GM23338 (cell line): ENCODE measurements around the gene CDC26. TPM values are rescaled to one million over a fixed set of nuclear protein-coding genes. Genes with fewer than 3 reads are reported as not detected.

Experiments used
- ATAC-seq: fragments of 200-7000 bp; cut with Tn5 transposase; 3 replicates; pipeline ENCODE4 v1.9.1; 2020
- DNase-seq: peaks from one replicate; pipeline ENCODE4 v3.0.0-alpha.2; 2015; ENCODE audit warnings: low spot score
- H2AFZ ChIP-seq: fragments of 200-600 bp; sonication (generic); 2 replicates; pipeline ENCODE4 v1.8.0; 2016; ENCODE audit warnings: antibody characterized with exemption, mild to moderate bottlenecking, moderate library complexity
- H3F3A ChIP-seq: fragments of 200-600 bp; sonication (generic); replicated peaks from 2 replicates; pipeline ENCODE4 v1.8.0; 2017; ENCODE audit warnings: antibody characterized with exemption, mixed run types, low read depth
- H3K27ac ChIP-seq: fragments of 200-600 bp; sonication (generic); 2 replicates; pipeline ENCODE4 v1.6.1; 2016; ENCODE audit warnings: low read depth
- H3K27me3 ChIP-seq: fragments of 200-600 bp; sonication (generic); 2 replicates; pipeline ENCODE4 v1.8.0; 2016; ENCODE audit warnings: mild to moderate bottlenecking, mixed run types, moderate library complexity; ENCODE audit not compliant: insufficient read depth
- H3K36me3 ChIP-seq: fragments of 200-600 bp; sonication (generic); 2 replicates; pipeline ENCODE4 v1.8.0; 2016; ENCODE audit warnings: mild to moderate bottlenecking; ENCODE audit not compliant: insufficient read depth
- H3K4me1 ChIP-seq: fragments of 200-600 bp; sonication (generic); 2 replicates; pipeline ENCODE4 v1.8.0; 2016; ENCODE audit warnings: mild to moderate bottlenecking, moderate library complexity; ENCODE audit not compliant: insufficient read depth
- H3K4me2 ChIP-seq: fragments of 200-600 bp; sonication (generic); 2 replicates; pipeline ENCODE4 v1.7.1; 2017; ENCODE audit warnings: mixed run types
- H3K4me3 ChIP-seq: fragments of 200-600 bp; sonication (generic); 2 replicates; pipeline ENCODE4 v1.6.1; 2016; ENCODE audit warnings: mixed run types
- H3K79me2 ChIP-seq: fragments of 200-600 bp; sonication (generic); replicated peaks from 2 replicates; pipeline ENCODE4 v1.8.0; 2017; ENCODE audit warnings: mild to moderate bottlenecking; ENCODE audit not compliant: insufficient read depth
- H3K9me2 ChIP-seq: fragments of 200-600 bp; sonication (generic); 2 replicates; pipeline ENCODE4 v1.8.0; 2017; ENCODE audit not compliant: insufficient read depth
- H4K20me1 ChIP-seq: fragments of 200-600 bp; sonication (generic); replicated peaks from 2 replicates; pipeline ENCODE4 v1.8.0; 2017; ENCODE audit warnings: mild to moderate bottlenecking; ENCODE audit not compliant: insufficient read depth
- H3K27ac Mint-ChIP-seq: 2 replicates; pipeline ENCODE4 v1.8.0; 2020; ENCODE audit warnings: inconsistent platforms, mild to moderate bottlenecking, moderate library complexity, mixed read lengths
- H3K27me3 Mint-ChIP-seq: 3 replicates; pipeline ENCODE4 v1.8.0; 2022; ENCODE audit warnings: low read depth, mild to moderate bottlenecking, moderate library complexity, mixed read lengths, inconsistent platforms; ENCODE audit not compliant: insufficient read depth, poor library complexity
- H3K36me3 Mint-ChIP-seq: 3 replicates; pipeline ENCODE4 v1.8.0; 2021; ENCODE audit warnings: low read depth, mild to moderate bottlenecking, inconsistent platforms, moderate library complexity, mixed read lengths
- H3K4me1 Mint-ChIP-seq: 3 replicates; pipeline ENCODE4 v1.8.0; 2020; ENCODE audit warnings: mild to moderate bottlenecking, inconsistent platforms, mixed read lengths
- H3K4me3 Mint-ChIP-seq: 3 replicates; pipeline ENCODE4 v1.8.0; 2021; ENCODE audit warnings: moderate library complexity, mild to moderate bottlenecking, inconsistent platforms, mixed read lengths
- H3K9me3 Mint-ChIP-seq: 3 replicates; pipeline ENCODE4 v1.8.0; 2020; ENCODE audit warnings: moderate library complexity, mild to moderate bottlenecking, inconsistent platforms, mixed read lengths
- CREB1 ChIP-seq: fragments of 250-450 bp; sonication (Bioruptor Pico); IDR thresholded peaks from 2 replicates; pipeline ENCODE4 v1.5.0; 2020; ENCODE audit warnings: low read depth, mild to moderate bottlenecking, moderate library complexity
- EZH2 ChIP-seq: fragments of 200-600 bp; sonication (generic); IDR thresholded peaks from one replicate; pipeline ENCODE4 v1.8.0; 2017; ENCODE audit warnings: antibody characterized with exemption, mild to moderate bottlenecking, low read depth; ENCODE audit not compliant: unreplicated experiment
- EZH2phosphoT487 ChIP-seq: fragments of 200-600 bp; sonication (generic); IDR thresholded peaks from one replicate; pipeline ENCODE4 v1.8.1; 2018; ENCODE audit warnings: antibody characterized with exemption; ENCODE audit not compliant: unreplicated experiment
- JUNB ChIP-seq: IDR thresholded peaks from one replicate; pipeline ENCODE4 v1.6.1; 2016; ENCODE audit warnings: antibody characterized with exemption; ENCODE audit not compliant: unreplicated experiment
- NANOG ChIP-seq: IDR thresholded peaks from 2 replicates; pipeline ENCODE4 v1.6.1; 2016; ENCODE audit warnings: antibody characterized with exemption, borderline replicate concordance
- POLR2AphosphoS5 ChIP-seq: IDR thresholded peaks from 2 replicates; pipeline ENCODE4 v1.6.1; 2016; ENCODE audit warnings: antibody characterized with exemption, low read depth
- STAT1 ChIP-seq: IDR thresholded peaks from one replicate; pipeline ENCODE4 v1.6.1; 2016; ENCODE audit warnings: antibody characterized with exemption; ENCODE audit not compliant: unreplicated experiment
- ZNF114 ChIP-seq: fragments of 250-450 bp; sonication (Bioruptor Pico); IDR thresholded peaks from 2 replicates; pipeline ENCODE4 v1.5.0; 2020; ENCODE audit warnings: mild to moderate bottlenecking, moderate library complexity
- ZNF331 ChIP-seq: fragments of 250-450 bp; sonication (Bioruptor Pico); IDR thresholded peaks from 2 replicates; pipeline ENCODE4 v1.5.0; 2020; ENCODE audit warnings: low read depth, mild to moderate bottlenecking, moderate library complexity
- polyA plus RNA-seq: library from polyadenylated mRNA; unstranded; fragments of >200 nt; fragmentation: Nextera tagmentation; extraction: Ambion mirVana; gene quantifications from 2 replicates; pipeline ENCODE4 v1.2.1, GENCODE V29; 2016
- total RNA-seq: library from RNA; depleted of rRNA; stranded (reverse); fragments of >200 nt; shearing (Covaris generic); gene quantifications from 2 replicates; pipeline ENCODE4 v1.2.3, GENCODE V29; 2014
- TF ChIP-seq, protein P1 (sequence below): IDR thresholded peaks from one replicate; pipeline ENCODE4 v1.6.1; 2018; ENCODE audit warnings: antibody characterized with exemption; ENCODE audit not compliant: unreplicated experiment
- TF ChIP-seq, protein P2 (sequence below), 2 experiments: fragments of 200-600 bp in 1 of 2; sonication (generic) in 1 of 2; conservative IDR thresholded peaks; 2 replicates each; pipeline versions ENCODE4 v1.5.1 to v1.6.1; 2016 to 2017; ENCODE audit warnings: antibody characterized with exemption in 2 of 2, low read depth in 2 of 2, mild to moderate bottlenecking in 2 of 2, moderate library complexity in 1 of 2
- TF ChIP-seq, protein P3 (sequence below): fragments of 250-450 bp; sonication (Bioruptor Pico); IDR thresholded peaks from 2 replicates; pipeline ENCODE4 v1.5.0; 2020; ENCODE audit warnings: mild to moderate bottlenecking, moderate library complexity
- TF ChIP-seq, protein P4 (sequence below): IDR thresholded peaks from 2 replicates; pipeline ENCODE4 v1.6.1; 2016; ENCODE audit warnings: antibody characterized with exemption

The CDC26 gene
- total and polyA plus RNA-seq, 2 experiments from 2014 or later, result 34.9 to 112 TPM

DNA sequence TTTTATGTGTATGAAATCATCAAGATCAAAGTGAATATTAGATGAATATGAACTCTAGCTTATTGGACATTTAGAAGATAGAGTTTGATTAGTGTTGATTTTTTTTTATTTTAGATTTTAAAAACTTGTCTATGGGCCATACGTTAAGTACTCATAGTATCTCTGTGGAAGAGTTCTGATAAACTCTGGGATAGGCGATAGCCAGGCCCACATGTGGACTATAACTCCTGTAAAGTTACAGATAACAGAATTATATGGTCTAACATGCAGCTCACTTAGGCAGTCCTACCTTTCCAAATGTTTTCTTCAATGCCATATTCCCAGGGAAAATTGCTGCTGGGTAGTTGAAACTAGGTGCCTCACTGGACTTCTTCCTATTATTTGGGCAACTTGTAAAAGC, 43.7 kb downstream of the CDC26 start:
- peaks cover 6% of the 10 kb centered on the region for H4K20me1 ChIP-seq
- H3K4me2 ChIP-seq, result no peak overlapping the region
- H3K9me3 Mint-ChIP-seq, result no peaks in the 10 kb centered on the region
- H3K27ac ChIP-seq, result no peak overlapping the region
- no peak overlapping the region for H2AFZ ChIP-seq
- no peak overlapping the region for H3K4me3 ChIP-seq
- peaks cover 2% of the 10 kb centered on the region for H3K27me3 Mint-ChIP-seq
- no peaks in the 10 kb centered on the region for H3K27me3 ChIP-seq
- H3K4me1 Mint-ChIP-seq, result no peaks in the 10 kb centered on the region
- no peaks in the 10 kb centered on the region for H3F3A ChIP-seq
- no peak for DNase-seq
- H3K4me1 ChIP-seq, result no peaks in the 10 kb centered on the region
- peaks cover 9% of the 10 kb centered on the region for H3K79me2 ChIP-seq
- no peaks in the 10 kb centered on the region for H3K36me3 ChIP-seq
- no peak overlapping the region for H3K4me3 Mint-ChIP-seq
- no peak overlapping the region for H3K27ac Mint-ChIP-seq
- no peaks in the 10 kb centered on the region for H3K36me3 Mint-ChIP-seq
- no peak for TF ChIP-seq STAT1
- no peak for TF ChIP-seq ZNF114
- TF ChIP-seq, protein P1, sequence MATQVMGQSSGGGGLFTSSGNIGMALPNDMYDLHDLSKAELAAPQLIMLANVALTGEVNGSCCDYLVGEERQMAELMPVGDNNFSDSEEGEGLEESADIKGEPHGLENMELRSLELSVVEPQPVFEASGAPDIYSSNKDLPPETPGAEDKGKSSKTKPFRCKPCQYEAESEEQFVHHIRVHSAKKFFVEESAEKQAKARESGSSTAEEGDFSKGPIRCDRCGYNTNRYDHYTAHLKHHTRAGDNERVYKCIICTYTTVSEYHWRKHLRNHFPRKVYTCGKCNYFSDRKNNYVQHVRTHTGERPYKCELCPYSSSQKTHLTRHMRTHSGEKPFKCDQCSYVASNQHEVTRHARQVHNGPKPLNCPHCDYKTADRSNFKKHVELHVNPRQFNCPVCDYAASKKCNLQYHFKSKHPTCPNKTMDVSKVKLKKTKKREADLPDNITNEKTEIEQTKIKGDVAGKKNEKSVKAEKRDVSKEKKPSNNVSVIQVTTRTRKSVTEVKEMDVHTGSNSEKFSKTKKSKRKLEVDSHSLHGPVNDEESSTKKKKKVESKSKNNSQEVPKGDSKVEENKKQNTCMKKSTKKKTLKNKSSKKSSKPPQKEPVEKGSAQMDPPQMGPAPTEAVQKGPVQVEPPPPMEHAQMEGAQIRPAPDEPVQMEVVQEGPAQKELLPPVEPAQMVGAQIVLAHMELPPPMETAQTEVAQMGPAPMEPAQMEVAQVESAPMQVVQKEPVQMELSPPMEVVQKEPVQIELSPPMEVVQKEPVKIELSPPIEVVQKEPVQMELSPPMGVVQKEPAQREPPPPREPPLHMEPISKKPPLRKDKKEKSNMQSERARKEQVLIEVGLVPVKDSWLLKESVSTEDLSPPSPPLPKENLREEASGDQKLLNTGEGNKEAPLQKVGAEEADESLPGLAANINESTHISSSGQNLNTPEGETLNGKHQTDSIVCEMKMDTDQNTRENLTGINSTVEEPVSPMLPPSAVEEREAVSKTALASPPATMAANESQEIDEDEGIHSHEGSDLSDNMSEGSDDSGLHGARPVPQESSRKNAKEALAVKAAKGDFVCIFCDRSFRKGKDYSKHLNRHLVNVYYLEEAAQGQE, result no peak
- TF ChIP-seq NANOG, result no peak
- no peak for TF ChIP-seq ZNF331 (CRISPR knock-in tag)
- TF ChIP-seq, protein P2, sequence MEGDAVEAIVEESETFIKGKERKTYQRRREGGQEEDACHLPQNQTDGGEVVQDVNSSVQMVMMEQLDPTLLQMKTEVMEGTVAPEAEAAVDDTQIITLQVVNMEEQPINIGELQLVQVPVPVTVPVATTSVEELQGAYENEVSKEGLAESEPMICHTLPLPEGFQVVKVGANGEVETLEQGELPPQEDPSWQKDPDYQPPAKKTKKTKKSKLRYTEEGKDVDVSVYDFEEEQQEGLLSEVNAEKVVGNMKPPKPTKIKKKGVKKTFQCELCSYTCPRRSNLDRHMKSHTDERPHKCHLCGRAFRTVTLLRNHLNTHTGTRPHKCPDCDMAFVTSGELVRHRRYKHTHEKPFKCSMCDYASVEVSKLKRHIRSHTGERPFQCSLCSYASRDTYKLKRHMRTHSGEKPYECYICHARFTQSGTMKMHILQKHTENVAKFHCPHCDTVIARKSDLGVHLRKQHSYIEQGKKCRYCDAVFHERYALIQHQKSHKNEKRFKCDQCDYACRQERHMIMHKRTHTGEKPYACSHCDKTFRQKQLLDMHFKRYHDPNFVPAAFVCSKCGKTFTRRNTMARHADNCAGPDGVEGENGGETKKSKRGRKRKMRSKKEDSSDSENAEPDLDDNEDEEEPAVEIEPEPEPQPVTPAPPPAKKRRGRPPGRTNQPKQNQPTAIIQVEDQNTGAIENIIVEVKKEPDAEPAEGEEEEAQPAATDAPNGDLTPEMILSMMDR (conservative IDR thresholded peaks at IDR 0.05; ENCODE audit: low read depth in 2 of 2), result no peak
- TF ChIP-seq CREB1 (CRISPR knock-in tag), result no peak
- TF ChIP-seq JUNB, result no peak
- TF ChIP-seq, protein P3, sequence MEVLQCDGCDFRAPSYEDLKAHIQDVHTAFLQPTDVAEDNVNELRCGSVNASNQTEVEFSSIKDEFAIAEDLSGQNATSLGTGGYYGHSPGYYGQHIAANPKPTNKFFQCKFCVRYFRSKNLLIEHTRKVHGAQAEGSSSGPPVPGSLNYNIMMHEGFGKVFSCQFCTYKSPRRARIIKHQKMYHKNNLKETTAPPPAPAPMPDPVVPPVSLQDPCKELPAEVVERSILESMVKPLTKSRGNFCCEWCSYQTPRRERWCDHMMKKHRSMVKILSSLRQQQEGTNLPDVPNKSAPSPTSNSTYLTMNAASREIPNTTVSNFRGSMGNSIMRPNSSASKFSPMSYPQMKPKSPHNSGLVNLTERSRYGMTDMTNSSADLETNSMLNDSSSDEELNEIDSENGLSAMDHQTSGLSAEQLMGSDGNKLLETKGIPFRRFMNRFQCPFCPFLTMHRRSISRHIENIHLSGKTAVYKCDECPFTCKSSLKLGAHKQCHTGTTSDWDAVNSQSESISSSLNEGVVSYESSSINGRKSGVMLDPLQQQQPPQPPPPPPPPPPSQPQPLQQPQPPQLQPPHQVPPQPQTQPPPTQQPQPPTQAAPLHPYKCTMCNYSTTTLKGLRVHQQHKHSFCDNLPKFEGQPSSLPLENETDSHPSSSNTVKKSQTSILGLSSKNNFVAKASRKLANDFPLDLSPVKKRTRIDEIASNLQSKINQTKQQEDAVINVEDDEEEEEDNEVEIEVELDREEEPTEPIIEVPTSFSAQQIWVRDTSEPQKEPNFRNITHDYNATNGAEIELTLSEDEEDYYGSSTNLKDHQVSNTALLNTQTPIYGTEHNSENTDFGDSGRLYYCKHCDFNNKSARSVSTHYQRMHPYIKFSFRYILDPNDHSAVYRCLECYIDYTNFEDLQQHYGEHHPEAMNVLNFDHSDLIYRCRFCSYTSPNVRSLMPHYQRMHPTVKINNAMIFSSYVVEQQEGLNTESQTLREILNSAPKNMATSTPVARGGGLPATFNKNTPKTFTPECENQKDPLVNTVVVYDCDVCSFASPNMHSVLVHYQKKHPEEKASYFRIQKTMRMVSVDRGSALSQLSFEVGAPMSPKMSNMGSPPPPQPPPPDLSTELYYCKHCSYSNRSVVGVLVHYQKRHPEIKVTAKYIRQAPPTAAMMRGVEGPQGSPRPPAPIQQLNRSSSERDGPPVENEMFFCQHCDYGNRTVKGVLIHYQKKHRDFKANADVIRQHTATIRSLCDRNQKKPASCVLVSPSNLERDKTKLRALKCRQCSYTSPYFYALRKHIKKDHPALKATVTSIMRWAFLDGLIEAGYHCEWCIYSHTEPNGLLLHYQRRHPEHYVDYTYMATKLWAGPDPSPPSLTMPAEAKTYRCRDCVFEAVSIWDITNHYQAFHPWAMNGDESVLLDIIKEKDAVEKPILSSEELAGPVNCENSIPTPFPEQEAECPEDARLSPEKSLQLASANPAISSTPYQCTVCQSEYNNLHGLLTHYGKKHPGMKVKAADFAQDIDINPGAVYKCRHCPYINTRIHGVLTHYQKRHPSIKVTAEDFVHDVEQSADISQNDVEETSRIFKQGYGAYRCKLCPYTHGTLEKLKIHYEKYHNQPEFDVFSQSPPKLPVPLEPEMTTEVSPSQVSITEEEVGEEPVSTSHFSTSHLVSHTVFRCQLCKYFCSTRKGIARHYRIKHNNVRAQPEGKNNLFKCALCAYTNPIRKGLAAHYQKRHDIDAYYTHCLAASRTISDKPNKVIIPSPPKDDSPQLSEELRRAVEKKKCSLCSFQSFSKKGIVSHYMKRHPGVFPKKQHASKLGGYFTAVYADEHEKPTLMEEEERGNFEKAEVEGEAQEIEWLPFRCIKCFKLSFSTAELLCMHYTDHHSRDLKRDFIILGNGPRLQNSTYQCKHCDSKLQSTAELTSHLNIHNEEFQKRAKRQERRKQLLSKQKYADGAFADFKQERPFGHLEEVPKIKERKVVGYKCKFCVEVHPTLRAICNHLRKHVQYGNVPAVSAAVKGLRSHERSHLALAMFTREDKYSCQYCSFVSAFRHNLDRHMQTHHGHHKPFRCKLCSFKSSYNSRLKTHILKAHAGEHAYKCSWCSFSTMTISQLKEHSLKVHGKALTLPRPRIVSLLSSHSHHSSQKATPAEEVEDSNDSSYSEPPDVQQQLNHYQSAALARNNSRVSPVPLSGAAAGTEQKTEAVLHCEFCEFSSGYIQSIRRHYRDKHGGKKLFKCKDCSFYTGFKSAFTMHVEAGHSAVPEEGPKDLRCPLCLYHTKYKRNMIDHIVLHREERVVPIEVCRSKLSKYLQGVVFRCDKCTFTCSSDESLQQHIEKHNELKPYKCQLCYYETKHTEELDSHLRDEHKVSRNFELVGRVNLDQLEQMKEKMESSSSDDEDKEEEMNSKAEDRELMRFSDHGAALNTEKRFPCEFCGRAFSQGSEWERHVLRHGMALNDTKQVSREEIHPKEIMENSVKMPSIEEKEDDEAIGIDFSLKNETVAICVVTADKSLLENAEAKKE (CRISPR knock-in tag), result no peak
- no peak for TF ChIP-seq POLR2AphosphoS5
- TF ChIP-seq EZH2phosphoT487, result no peak
- TF ChIP-seq, protein P4, sequence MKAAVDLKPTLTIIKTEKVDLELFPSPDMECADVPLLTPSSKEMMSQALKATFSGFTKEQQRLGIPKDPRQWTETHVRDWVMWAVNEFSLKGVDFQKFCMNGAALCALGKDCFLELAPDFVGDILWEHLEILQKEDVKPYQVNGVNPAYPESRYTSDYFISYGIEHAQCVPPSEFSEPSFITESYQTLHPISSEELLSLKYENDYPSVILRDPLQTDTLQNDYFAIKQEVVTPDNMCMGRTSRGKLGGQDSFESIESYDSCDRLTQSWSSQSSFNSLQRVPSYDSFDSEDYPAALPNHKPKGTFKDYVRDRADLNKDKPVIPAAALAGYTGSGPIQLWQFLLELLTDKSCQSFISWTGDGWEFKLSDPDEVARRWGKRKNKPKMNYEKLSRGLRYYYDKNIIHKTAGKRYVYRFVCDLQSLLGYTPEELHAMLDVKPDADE, result no peak
- no peak for TF ChIP-seq EZH2
- ATAC-seq, result no peak
- H3K9me2 ChIP-seq, result no peaks in the 10 kb centered on the region
